Progenitor cell of endocrine pancreas (in vitro differentiated cells): ENCODE data around the gene ATXN2. TPM values are rescaled to one million over a fixed set of nuclear protein-coding genes. Genes with fewer than 3 reads are reported as not detected.
"Not testable (repeated sequence)": the region's sequence is repeated elsewhere in the genome, so short reads cannot be mapped to it uniquely, and the experiment has no call there.

Experiments used
- DNase-seq: peaks from one replicate; pipeline ENCODE4 v3.0.0; 2021; ENCODE audit warnings: low spot score; ENCODE audit not compliant: unreplicated experiment
- H3K27ac Mint-ChIP-seq: 2 replicates; pipeline ENCODE4 v1.8.0; 2021; ENCODE audit warnings: mild to moderate bottlenecking, moderate library complexity, mixed read lengths
- H3K27me3 Mint-ChIP-seq: 2 replicates; pipeline ENCODE4 v1.8.0; 2021; ENCODE audit warnings: mixed read lengths
- H3K36me3 Mint-ChIP-seq: 2 replicates; pipeline ENCODE4 v1.8.0; 2022; ENCODE audit warnings: mixed read lengths; ENCODE audit not compliant: insufficient read depth
- H3K4me1 Mint-ChIP-seq: 2 replicates; pipeline ENCODE4 v1.8.0; 2021; ENCODE audit warnings: low read depth, mixed read lengths
- H3K4me3 Mint-ChIP-seq: 2 replicates; pipeline ENCODE4 v1.8.0; 2021; ENCODE audit warnings: low read depth, mild to moderate bottlenecking, moderate library complexity, mixed read lengths
- H3K9me3 Mint-ChIP-seq: 2 replicates; pipeline ENCODE4 v1.8.0; 2021; ENCODE audit warnings: low read depth, mixed read lengths
- CTCF ChIP-seq: fragments of 200-600 bp; sonication (generic); IDR thresholded peaks from one replicate; pipeline ENCODE4 v1.5.0; 2021; ENCODE audit warnings: antibody characterized with exemption, mild to moderate bottlenecking; ENCODE audit not compliant: unreplicated experiment
- total RNA-seq: library from RNA; stranded (reverse); gene quantifications from 2 replicates; pipeline ENCODE4 v1.2.1, GENCODE V29; 2021

ATXN2 gene
- total RNA-seq, 1 donor from 2014 or later: 81.7 TPM

- no peak for TF ChIP-seq CTCF
- DNase-seq: no peak
- no peak overlapping the region for H3K27ac Mint-ChIP-seq
Observed at GRCh38 chr12:111626230-111626629, 27.1 kb upstream of the ATXN2 start.

DNA sequence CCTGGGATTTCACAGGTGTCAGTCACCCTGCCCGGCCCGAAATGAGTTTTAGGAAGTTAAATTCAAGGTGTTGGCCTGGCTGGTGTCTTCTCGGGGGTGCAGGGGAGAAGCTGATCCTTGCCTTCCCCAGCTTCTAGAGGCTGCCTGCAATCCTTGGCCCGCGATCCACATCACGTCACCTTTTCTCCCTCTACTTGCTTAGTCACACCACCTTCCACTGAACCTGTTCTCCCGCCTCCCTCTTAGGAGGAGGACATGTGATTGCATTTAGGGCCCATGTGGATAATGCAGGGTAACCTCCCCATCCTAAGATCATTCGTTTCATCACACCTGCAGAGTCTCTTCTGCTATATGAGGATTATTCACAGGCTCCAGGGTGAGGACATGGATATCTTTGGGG lies 25.4 kb upstream of the ATXN2 start:
- H3K27me3 Mint-ChIP-seq: no peaks in the 10 kb centered on the region
- H3K27ac Mint-ChIP-seq: peak overlapping the region; percentile 84
- DNase-seq: no peak
- H3K4me1 Mint-ChIP-seq: no peaks in the 10 kb centered on the region
- no peaks in the 10 kb centered on the region for H3K36me3 Mint-ChIP-seq
- no peaks in the 10 kb centered on the region for H3K9me3 Mint-ChIP-seq
- no peak overlapping the region for H3K4me3 Mint-ChIP-seq
- TF ChIP-seq CTCF: no peak

More at GRCh38 chr12:111626230-111626629, 27.1 kb upstream of the ATXN2 start:
- no peak overlapping the region for H3K4me3 Mint-ChIP-seq
- no peaks in the 10 kb centered on the region for H3K36me3 Mint-ChIP-seq
- H3K9me3 Mint-ChIP-seq: no peaks in the 10 kb centered on the region
- no peaks in the 10 kb centered on the region for H3K27me3 Mint-ChIP-seq
- H3K4me1 Mint-ChIP-seq: no peaks in the 10 kb centered on the region

GRCh38 chr12:111617841-111618240 lies 18.7 kb upstream of the ATXN2 start:
- H3K36me3 Mint-ChIP-seq, H3K9me3 Mint-ChIP-seq, H3K4me3 Mint-ChIP-seq, DNase-seq, H3K27ac Mint-ChIP-seq, H3K4me1 Mint-ChIP-seq, H3K27me3 Mint-ChIP-seq: not testable (repeated sequence)

GRCh38 chr12:111616177-111616623 lies 17.1 kb upstream of the ATXN2 start:
- DNase-seq: no peak
- H3K36me3 Mint-ChIP-seq: no peaks in the 10 kb centered on the region
- H3K4me1 Mint-ChIP-seq: no peaks in the 10 kb centered on the region
- no peak for TF ChIP-seq CTCF
- H3K27me3 Mint-ChIP-seq: no peaks in the 10 kb centered on the region
- no peaks in the 10 kb centered on the region for H3K9me3 Mint-ChIP-seq
- no peak overlapping the region for H3K27ac Mint-ChIP-seq
- H3K4me3 Mint-ChIP-seq: no peak overlapping the region

DNA sequence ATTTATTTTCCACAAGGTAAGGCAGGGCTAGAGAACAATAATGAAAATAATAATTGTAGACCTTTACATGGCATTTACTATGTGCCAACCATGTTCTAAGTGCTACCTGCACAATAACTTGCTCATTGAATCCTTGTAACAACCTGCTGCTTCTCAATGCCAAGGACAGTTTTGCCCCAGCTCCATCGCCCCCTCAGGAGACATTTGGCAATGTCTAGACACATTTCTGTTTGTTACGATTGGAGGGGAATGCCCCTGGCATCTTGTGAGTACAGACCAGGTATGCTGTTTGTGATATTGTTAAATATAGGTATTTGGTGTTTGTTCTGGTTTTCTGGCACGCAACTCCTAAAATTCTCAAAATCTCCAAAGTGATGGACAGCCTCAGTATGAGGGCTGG lies 8.1 kb upstream of the ATXN2 start:
- no peak for DNase-seq
- no peaks in the 10 kb centered on the region for H3K9me3 Mint-ChIP-seq
- TF ChIP-seq CTCF: no peak
- no peaks in the 10 kb centered on the region for H3K4me1 Mint-ChIP-seq
- H3K27me3 Mint-ChIP-seq: no peaks in the 10 kb centered on the region
- H3K27ac Mint-ChIP-seq: no peak overlapping the region
- H3K36me3 Mint-ChIP-seq: no peaks in the 10 kb centered on the region
- H3K4me3 Mint-ChIP-seq: no peak overlapping the region

GRCh38 chr12:111606767-111607230 lies 7.7 kb upstream of the ATXN2 start:
- TF ChIP-seq CTCF: no peak
- Mint-ChIP-seq H3K36me3 (no peaks in the 10 kb centered on the region), H3K27ac (no peak overlapping the region), H3K9me3 (no peaks in the 10 kb centered on the region), H3K4me1 (no peaks in the 10 kb centered on the region), H3K27me3 (no peaks in the 10 kb centered on the region), H3K4me3 (no peak overlapping the region)
- DNase-seq: no peak
